Thyroid gland (tissue), 4 donors: ENCODE measurements around the gene ITIH2.

Experiments
- CTCF ChIP-seq, 6 experiments: fragments of 200-600 bp in 3 of 6; fragments of 450-650 bp in 3 of 6; sonication (generic) in 3 of 6; IDR thresholded peaks; one replicate each; pipeline ENCODE4 v1.5.1; 2016 to 2019; ENCODE audit warnings: antibody characterized with exemption in 6 of 6, mild to moderate bottlenecking in 2 of 6, inconsistent platforms in 1 of 6, moderate library complexity in 1 of 6
- POLR2A ChIP-seq, 2 donors: fragments of 450-650 bp; IDR thresholded peaks; one replicate each; pipeline ENCODE4 v1.6.1; 2017; ENCODE audit warnings: antibody characterized with exemption in 2 of 2, mild to moderate bottlenecking in 2 of 2, moderate library complexity in 1 of 2

GRCh38 chr10:7702288-7702812, 766 bp upstream of the ITIH2 start:
- TF ChIP-seq CTCF (IDR thresholded peaks at IDR 0.05) (no peak), POLR2A (IDR thresholded peaks at IDR 0.05) (no peak)
